Measurements from ENCODE around the gene CCDC85B.

GRCh38 chr11:65885808-65886536 lies 4.5 kb upstream of the CCDC85B start:
- no peak for TF ChIP-seq EZH2 (IDR thresholded peaks at IDR 0.05; ENCODE audit: borderline replicate concordance, low read length)
- TF ChIP-seq, protein P1, sequence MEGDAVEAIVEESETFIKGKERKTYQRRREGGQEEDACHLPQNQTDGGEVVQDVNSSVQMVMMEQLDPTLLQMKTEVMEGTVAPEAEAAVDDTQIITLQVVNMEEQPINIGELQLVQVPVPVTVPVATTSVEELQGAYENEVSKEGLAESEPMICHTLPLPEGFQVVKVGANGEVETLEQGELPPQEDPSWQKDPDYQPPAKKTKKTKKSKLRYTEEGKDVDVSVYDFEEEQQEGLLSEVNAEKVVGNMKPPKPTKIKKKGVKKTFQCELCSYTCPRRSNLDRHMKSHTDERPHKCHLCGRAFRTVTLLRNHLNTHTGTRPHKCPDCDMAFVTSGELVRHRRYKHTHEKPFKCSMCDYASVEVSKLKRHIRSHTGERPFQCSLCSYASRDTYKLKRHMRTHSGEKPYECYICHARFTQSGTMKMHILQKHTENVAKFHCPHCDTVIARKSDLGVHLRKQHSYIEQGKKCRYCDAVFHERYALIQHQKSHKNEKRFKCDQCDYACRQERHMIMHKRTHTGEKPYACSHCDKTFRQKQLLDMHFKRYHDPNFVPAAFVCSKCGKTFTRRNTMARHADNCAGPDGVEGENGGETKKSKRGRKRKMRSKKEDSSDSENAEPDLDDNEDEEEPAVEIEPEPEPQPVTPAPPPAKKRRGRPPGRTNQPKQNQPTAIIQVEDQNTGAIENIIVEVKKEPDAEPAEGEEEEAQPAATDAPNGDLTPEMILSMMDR (IDR thresholded peaks at IDR 0.05; ENCODE audit: low read length) = no peak
